Vagina (tissue), 2 donors: ENCODE results near the gene TRAF2.

Experiments
- POLR2A ChIP-seq, 2 donors: fragments of 450-650 bp; IDR thresholded peaks; one replicate each; pipeline ENCODE4 v1.6.1; 2017; ENCODE audit warnings: antibody characterized with exemption in 2 of 2, mild to moderate bottlenecking in 2 of 2, moderate library complexity in 2 of 2
- POLR2AphosphoS5 ChIP-seq, 2 donors: sonication (generic); formaldehyde crosslinking; IDR thresholded peaks; one replicate each; pipeline ENCODE4 v1.9.0; 2017; ENCODE audit warnings: antibody characterized with exemption in 2 of 2, mild to moderate bottlenecking in 2 of 2, low read depth in 1 of 2; ENCODE audit not compliant: insufficient read depth in 1 of 2
- TF ChIP-seq, protein P1 (sequence below), 3 experiments: fragments of 450-650 bp in 2 of 3; fragments of 200-600 bp in 1 of 3; sonication (generic) in 1 of 3; IDR thresholded peaks; one replicate each; pipeline ENCODE4 v1.5.1; 2017 to 2019; ENCODE audit warnings: antibody characterized with exemption in 3 of 3, mild to moderate bottlenecking in 2 of 3, moderate library complexity in 2 of 3

DNA sequence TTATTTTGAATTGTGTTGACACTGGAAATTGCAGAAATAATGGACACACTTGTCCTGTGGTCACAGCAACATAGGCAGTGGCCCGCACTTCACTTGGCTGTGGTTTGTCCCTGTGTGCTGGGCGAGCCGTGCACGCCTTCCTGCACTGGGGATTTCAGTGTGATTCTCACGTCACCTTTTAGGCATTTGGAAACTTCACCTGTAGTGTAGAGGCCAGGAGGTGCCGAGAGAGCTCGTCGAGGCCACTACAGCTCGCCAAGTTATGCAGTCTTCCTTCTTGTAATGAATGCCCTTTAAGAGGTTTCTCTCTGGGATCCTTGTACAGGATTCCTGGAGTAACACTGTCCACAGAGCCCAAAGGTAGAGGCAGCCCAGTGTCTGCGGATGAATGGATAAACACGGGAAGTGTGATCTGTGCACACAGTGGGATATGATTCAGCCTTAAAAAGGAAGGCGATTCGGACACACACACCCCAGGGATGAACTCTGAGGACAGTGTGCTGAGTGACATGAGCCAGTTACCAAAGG lies 14.7 kb downstream of the TRAF2 start:
- TF ChIP-seq POLR2AphosphoS5 (IDR thresholded peaks at IDR 0.05; ENCODE audit: insufficient read depth in 1 of 2, low read depth in 1 of 2) (no peak), POLR2A (IDR thresholded peaks at IDR 0.05) (no peak)
- TF ChIP-seq, protein P1, sequence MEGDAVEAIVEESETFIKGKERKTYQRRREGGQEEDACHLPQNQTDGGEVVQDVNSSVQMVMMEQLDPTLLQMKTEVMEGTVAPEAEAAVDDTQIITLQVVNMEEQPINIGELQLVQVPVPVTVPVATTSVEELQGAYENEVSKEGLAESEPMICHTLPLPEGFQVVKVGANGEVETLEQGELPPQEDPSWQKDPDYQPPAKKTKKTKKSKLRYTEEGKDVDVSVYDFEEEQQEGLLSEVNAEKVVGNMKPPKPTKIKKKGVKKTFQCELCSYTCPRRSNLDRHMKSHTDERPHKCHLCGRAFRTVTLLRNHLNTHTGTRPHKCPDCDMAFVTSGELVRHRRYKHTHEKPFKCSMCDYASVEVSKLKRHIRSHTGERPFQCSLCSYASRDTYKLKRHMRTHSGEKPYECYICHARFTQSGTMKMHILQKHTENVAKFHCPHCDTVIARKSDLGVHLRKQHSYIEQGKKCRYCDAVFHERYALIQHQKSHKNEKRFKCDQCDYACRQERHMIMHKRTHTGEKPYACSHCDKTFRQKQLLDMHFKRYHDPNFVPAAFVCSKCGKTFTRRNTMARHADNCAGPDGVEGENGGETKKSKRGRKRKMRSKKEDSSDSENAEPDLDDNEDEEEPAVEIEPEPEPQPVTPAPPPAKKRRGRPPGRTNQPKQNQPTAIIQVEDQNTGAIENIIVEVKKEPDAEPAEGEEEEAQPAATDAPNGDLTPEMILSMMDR (IDR thresholded peaks at IDR 0.05): no peak
